Smooth muscle cell (in vitro differentiated cells): ENCODE results near the gene PRR5. TPM values are rescaled to one million over a fixed set of nuclear protein-coding genes. Genes with fewer than 3 reads are reported as not detected.

Experiments used
- DNase-seq: peaks from one replicate; lab custom pipeline; 2025; ENCODE audit not compliant: unreplicated experiment; lab: John Stamatoyannopoulos, UW
- H2AFZ ChIP-seq: fragments of 200-600 bp; sonication (generic); 2 replicates; pipeline ENCODE4 v1.6.0; 2016; ENCODE audit warnings: antibody characterized with exemption, low read depth, mild to moderate bottlenecking
- H3F3A ChIP-seq: fragments of 200-600 bp; sonication (generic); 2 replicates; pipeline ENCODE4 v1.6.0; 2017; ENCODE audit warnings: antibody characterized with exemption, low read depth
- H3K27ac ChIP-seq: fragments of 200-600 bp; sonication (generic); 2 replicates; pipeline ENCODE4 v1.5.1; 2016; ENCODE audit warnings: low read depth, mild to moderate bottlenecking
- H3K27me3 ChIP-seq: fragments of 200-600 bp; sonication (generic); 2 replicates; pipeline ENCODE4 v1.6.1; 2016; ENCODE audit warnings: low read depth, mild to moderate bottlenecking
- H3K36me3 ChIP-seq: fragments of 200-600 bp; sonication (generic); 2 replicates; pipeline ENCODE4 v1.5.1; 2016; ENCODE audit warnings: low read depth
- H3K4me1 ChIP-seq: fragments of 200-600 bp; sonication (generic); 2 replicates; pipeline ENCODE4 v1.5.1; 2016; ENCODE audit warnings: low read depth
- H3K4me2 ChIP-seq: fragments of 200-600 bp; sonication (generic); 2 replicates; pipeline ENCODE4 v1.6.0; 2016; ENCODE audit warnings: mild to moderate bottlenecking
- H3K4me3 ChIP-seq: fragments of 200-600 bp; sonication (generic); 2 replicates; pipeline ENCODE4 v1.5.1; 2016; ENCODE audit warnings: mild to moderate bottlenecking
- H3K79me2 ChIP-seq: fragments of 200-600 bp; sonication (generic); 2 replicates; pipeline ENCODE4 v1.6.0; 2016; ENCODE audit warnings: low read depth, mild to moderate bottlenecking
- H3K9ac ChIP-seq: fragments of 200-600 bp; sonication (generic); 2 replicates; pipeline ENCODE4 v1.6.0; 2016; ENCODE audit warnings: low read depth
- H3K9me3 ChIP-seq: fragments of 200-600 bp; sonication (generic); replicated peaks from 2 replicates; pipeline ENCODE4 v1.5.1; 2016; ENCODE audit warnings: low read depth
- H4K20me1 ChIP-seq: fragments of 200-600 bp; sonication (generic); 2 replicates; pipeline ENCODE4 v1.6.0; 2016; ENCODE audit warnings: low read depth
- CTCF ChIP-seq: fragments of 200-600 bp; sonication (generic); IDR thresholded peaks from 2 replicates; pipeline ENCODE4 v1.5.1; 2017; ENCODE audit warnings: borderline replicate concordance, mild to moderate bottlenecking, antibody characterized with exemption; ENCODE audit not compliant: insufficient read depth, poor library complexity, severe bottlenecking
- whole genome bisulfite sequencing: methylation state at CpG from one replicate; pipeline ENCODE4 v1.1.7; 2016; ENCODE audit warnings: low lambda C conversion rate; 5-methylcytosine and 5-hydroxymethylcytosine counted together
- polyA plus RNA-seq: library from polyadenylated mRNA; unstranded; fragments of >200 nt; fragmentation: Nextera tagmentation; extraction: Ambion mirVana; gene quantifications from 2 replicates; pipeline ENCODE4 v1.2.1, GENCODE V29; 2016
- total RNA-seq: library from RNA; depleted of rRNA; stranded (reverse); fragments of >200 nt; gene quantifications from 2 replicates; pipeline ENCODE4 v1.2.3, GENCODE V29; 2014

Gene PRR5
- total and polyA plus RNA-seq, 2 experiments from 2014 or later, result 16.3 to 25.5 TPM

DNA sequence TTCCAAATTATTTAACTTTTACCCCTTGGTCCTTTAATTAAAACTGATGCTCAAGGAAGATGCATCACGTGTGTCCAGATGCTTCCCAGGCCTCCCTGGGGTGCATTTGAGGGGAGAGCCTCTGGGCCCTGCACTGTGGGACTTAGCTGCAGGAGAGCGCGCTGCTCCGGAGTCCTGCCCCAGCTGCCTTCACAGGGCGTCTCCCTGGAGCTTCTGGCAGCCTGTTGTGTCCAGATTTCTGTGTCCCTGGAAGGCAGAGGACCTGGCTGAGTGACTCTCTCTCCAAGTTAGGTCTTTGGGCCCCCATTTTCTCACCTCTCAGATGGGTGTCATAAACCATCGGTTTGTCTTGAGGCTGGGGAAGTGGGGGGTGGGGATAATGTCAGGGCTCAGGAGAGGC lies 53.4 kb downstream of the PRR5 start:
- no peak overlapping the region for H3K4me2 ChIP-seq
- WGBS, result 67% methylated on average over 6 of the region's 6 CpGs
- peak overlapping the region; percentile 42 for H3K27ac ChIP-seq

DNA sequence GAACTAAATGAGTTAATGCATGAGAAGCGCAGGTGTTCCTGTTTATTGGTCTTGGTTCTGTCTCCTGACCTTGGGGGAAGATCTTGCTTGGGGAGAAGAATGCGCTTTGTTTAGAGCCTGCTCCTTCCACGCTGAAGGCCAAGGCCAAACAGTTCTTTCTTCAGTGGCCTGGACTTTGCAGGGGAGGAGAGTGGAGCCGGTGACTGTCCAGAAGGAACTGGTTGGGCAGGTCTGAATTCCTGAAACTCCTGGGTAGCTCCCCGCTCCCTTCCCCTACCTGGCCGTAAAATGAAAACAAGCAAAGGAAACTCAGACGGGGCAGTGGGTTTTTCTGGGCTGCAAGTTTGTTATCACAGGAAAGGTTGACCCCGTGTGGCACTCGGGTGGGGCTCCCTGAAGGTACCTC lies 54.0 kb downstream of the PRR5 start:
- H3K4me1 ChIP-seq, result peaks cover 5% of the 10 kb centered on the region
- H3K79me2 ChIP-seq, result no peaks in the 10 kb centered on the region
- WGBS, result 47% methylated on average over 9 of the region's 9 CpGs
- no peaks in the 10 kb centered on the region for H3K36me3 ChIP-seq
- no peak overlapping the region for H3K4me3 ChIP-seq
- H2AFZ ChIP-seq, result no peak overlapping the region
- DNase-seq, result no peak
- H3K27ac ChIP-seq, result peak overlapping the region; percentile 42
- no peak overlapping the region for H3K9ac ChIP-seq
- peaks cover 24% of the 10 kb centered on the region for H3K27me3 ChIP-seq
- H3F3A ChIP-seq, result no peaks in the 10 kb centered on the region
- no peak overlapping the region for H3K4me2 ChIP-seq
- peaks cover 16% of the 10 kb centered on the region for H4K20me1 ChIP-seq
- no peak for TF ChIP-seq CTCF
- no peaks in the 10 kb centered on the region for H3K9me3 ChIP-seq

More for the DNA sequence above, 53.4 kb downstream of the PRR5 start:
- Histone ChIP-seq H3K4me3 (no peak overlapping the region), H3K36me3 (no peaks in the 10 kb centered on the region), H3K9ac (no peak overlapping the region), H3K4me1 (peaks cover 5% of the 10 kb centered on the region), H3K9me3 (no peaks in the 10 kb centered on the region), H2AFZ (no peak overlapping the region), H3K79me2 (no peaks in the 10 kb centered on the region), H4K20me1 (peaks cover 16% of the 10 kb centered on the region), H3K27me3 (peaks cover 24% of the 10 kb centered on the region), H3F3A (no peaks in the 10 kb centered on the region)
- no peak for TF ChIP-seq CTCF
- no peak for DNase-seq

DNA sequence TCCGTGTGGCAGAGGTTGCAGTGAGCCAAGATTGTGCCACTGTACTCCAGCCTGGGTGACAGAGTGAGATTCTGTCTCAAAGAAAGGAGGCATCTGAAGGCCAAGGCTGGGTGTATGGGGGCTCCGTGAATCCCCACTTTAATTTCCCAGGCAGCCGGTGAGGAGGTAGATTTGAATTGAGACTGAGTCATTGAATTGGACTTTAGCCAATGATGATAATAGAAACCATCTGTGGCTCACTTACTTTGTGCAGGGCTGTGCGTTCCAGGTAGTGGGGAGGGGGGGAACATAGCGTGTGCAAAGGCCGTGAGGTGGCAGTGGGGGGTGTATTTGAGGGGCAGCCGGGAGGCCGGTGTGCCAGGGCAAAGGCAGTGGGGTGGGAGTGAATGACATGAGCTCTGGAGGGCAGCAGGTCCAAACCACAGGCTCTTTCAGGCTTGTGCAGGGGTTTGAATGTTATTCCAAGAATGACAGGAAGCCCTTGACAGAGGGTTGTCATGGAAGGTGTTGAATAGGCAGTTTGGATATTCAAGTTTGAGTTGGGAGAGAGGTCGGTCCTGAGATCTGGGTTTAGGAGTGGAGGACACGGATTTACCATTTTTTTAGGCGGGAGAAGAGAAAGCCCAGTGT lies 56.5 kb downstream of the PRR5 start:
- Histone ChIP-seq H3K27me3 (peaks cover 3% of the 10 kb centered on the region), H2AFZ (no peak overlapping the region), H3K4me1 (no peaks in the 10 kb centered on the region), H3K79me2 (no peaks in the 10 kb centered on the region), H3K4me3 (no peak overlapping the region), H4K20me1 (peaks cover 15% of the 10 kb centered on the region), H3K4me2 (no peak overlapping the region), H3K36me3 (no peaks in the 10 kb centered on the region), H3K27ac (no peak overlapping the region), H3K9ac (no peak overlapping the region), H3K9me3 (no peaks in the 10 kb centered on the region), H3F3A (no peaks in the 10 kb centered on the region)
- 76% methylated on average over 11 of the region's 11 CpGs for WGBS
- no peak for TF ChIP-seq CTCF
- DNase-seq, result no peak

DNA sequence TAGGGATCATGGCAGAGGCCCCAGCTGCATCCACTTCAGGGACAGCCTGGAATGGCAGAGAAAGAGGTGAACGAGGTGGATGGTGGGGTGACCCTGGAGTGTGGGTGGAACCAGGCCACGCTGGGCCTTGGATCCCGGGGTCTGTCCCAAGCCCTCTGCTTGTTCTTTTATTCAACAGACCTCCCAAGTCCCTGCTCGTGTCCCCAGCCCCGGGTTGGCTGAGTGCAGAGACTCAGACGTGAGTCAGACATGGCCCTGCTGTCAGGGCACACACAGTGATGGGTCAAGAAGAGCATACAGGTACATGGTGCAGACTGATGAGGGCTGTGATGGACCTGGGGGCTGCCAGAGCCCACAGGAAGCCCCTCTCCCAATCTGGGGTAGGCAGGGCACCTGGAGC lies 57.0 kb downstream of the PRR5 start:
- no peaks in the 10 kb centered on the region for H3K4me1 ChIP-seq
- DNase-seq, result no peak
- WGBS, result 83% methylated on average over 6 of the region's 6 CpGs
- H3F3A ChIP-seq, result no peaks in the 10 kb centered on the region
- H3K4me3 ChIP-seq, result no peak overlapping the region
- H3K4me2 ChIP-seq, result no peak overlapping the region
- H3K36me3 ChIP-seq, result no peaks in the 10 kb centered on the region
- TF ChIP-seq CTCF, result no peak
- no peaks in the 10 kb centered on the region for H3K79me2 ChIP-seq
- no peak overlapping the region for H3K9ac ChIP-seq
- no peak overlapping the region for H3K27ac ChIP-seq
- H2AFZ ChIP-seq, result no peak overlapping the region
- H4K20me1 ChIP-seq, result peaks cover 11% of the 10 kb centered on the region
- no peaks in the 10 kb centered on the region for H3K27me3 ChIP-seq
- no peaks in the 10 kb centered on the region for H3K9me3 ChIP-seq
